ENCODE measurements around the gene GINS2. TPM values are rescaled to one million over a fixed set of nuclear protein-coding genes. Genes with fewer than 3 reads are reported as not detected.

GINS2 gene
- polyA plus RNA-seq, 1 of the 3 experiments (the other 2 are of a cell fraction): 9.0 TPM

DNA sequence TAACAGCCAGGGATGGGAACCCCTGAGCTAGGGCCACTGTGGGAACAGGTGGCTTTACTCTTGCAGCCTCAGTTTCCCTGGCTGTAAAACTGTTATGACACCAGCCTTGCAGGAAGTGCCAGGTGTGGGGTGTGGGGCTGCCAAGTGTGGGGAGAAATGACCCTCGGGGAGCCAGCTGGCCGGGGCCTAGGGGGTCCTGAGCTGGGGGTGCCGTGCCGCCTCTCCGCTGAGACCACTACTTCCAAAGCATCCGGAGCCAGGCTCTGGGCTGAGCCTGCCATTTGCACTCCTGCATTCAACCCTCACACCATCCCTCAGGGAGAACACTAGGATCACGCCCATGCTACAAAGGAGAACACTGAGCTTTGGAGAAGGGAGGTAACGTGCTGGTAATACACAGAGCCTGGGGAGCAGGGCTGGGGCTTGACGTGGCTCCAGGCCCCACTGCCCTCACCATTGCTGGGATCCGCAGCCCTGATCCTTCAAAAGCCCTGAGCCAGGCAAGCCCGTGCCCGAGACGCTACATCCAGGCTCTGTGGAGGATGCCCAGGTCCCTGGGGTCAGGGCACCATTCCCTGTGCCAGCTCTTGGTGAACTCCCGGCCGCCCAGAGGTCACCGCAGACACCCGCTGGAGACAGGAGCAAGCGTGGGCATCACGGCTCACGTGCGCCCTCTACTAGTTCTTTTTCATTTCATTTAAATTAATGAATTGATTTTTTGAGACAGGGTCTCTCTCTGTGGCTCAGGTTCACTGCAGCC, 28.8 kb upstream of the GINS2 start:
- no peak overlapping the region for H3K4me3 ChIP-seq (ENCODE audit: low read depth in 2 of 2, low read length in 1 of 2)
- H3K9me2 ChIP-seq: no peaks in the 10 kb centered on the region
- peaks cover 10% of the 10 kb centered on the region for H3F3A ChIP-seq (replicated peaks; ENCODE audit: insufficient read depth)
- TF ChIP-seq POLR2AphosphoS5 (IDR thresholded peaks at IDR 0.05; ENCODE audit: low read depth, low read length) (no peak), SMC3 (IDR thresholded peaks at IDR 0.05; ENCODE audit: low read depth, low read length) (peak; percentile 44; the same call in 1 of the 2 replicates), RAD21 (IDR thresholded peaks at IDR 0.05; ENCODE audit: low read length) (peak; percentile 87), CTCF (IDR thresholded peaks at IDR 0.05) (peak; percentile 78)
- peak; percentile 89 for DNase-seq
- H3K4me1 ChIP-seq (ENCODE audit: control insufficient read depth in 1 of 2, insufficient read depth in 2 of 2, low read depth in 1 of 2, low read length in 1 of 2): peaks cover 0 to 17% of the 10 kb centered on the region in 2 experiments; a peak in 1 of 4 replicates
- 10% methylated on average over 8 of the region's 21 CpGs for WGBS (ENCODE audit: low lambda C conversion rate)
- no peak overlapping the region for H2AFZ ChIP-seq (ENCODE audit: low read depth)
- no peak overlapping the region for H3K9ac ChIP-seq
- ChIA-PET POLR2A (no interaction called here), CTCF (interaction anchor here (0.7 to 6.6 kb wide), 38 partner anchors 9 to 472 kb away, joined by 3 to 138 read pairs (median 5); no protein-coding TSS in a partner anchor)
- no peaks in the 10 kb centered on the region for H3K9me3 ChIP-seq
- no peak overlapping the region for H3K27ac ChIP-seq (ENCODE audit: low read depth in 2 of 2, low read length in 1 of 2)
- H3K27me3 ChIP-seq (ENCODE audit: insufficient read depth): no peaks in the 10 kb centered on the region
- H3K36me3 ChIP-seq (replicated peaks in 1 of 2; ENCODE audit: control insufficient read depth in 1 of 2, insufficient read depth in 2 of 2, low read length in 1 of 2): no peaks in the 10 kb centered on the region
- no peak overlapping the region for H3K4me2 ChIP-seq
- no peaks in the 10 kb centered on the region; the same call in 1 of the 2 replicates for H3K79me2 ChIP-seq (ENCODE audit: insufficient read depth)
- peaks cover 22% of the 10 kb centered on the region for H4K20me1 ChIP-seq (ENCODE audit: insufficient read depth)

- no peak overlapping the region for H2AFZ ChIP-seq (ENCODE audit: low read depth)
- H3K9me2 ChIP-seq: no peaks in the 10 kb centered on the region
- no peaks in the 10 kb centered on the region for H3K9me3 ChIP-seq
- H3K4me3 ChIP-seq (ENCODE audit: low read depth in 2 of 2, low read length in 1 of 2): no peak overlapping the region
- peaks cover 22% of the 10 kb centered on the region for H4K20me1 ChIP-seq (ENCODE audit: insufficient read depth)
- no peak overlapping the region for H3K9ac ChIP-seq
- ChIA-PET CTCF (interaction anchor here (1.1 to 6.6 kb wide), 17 partner anchors 10 to 459 kb away, joined by 3 to 138 read pairs (median 7); no protein-coding TSS in a partner anchor), POLR2A (no interaction called here)
- H3K27me3 ChIP-seq (ENCODE audit: insufficient read depth): no peaks in the 10 kb centered on the region
- H3K4me1 ChIP-seq (ENCODE audit: control insufficient read depth in 1 of 2, insufficient read depth in 2 of 2, low read depth in 1 of 2, low read length in 1 of 2): peaks cover 0 to 17% of the 10 kb centered on the region in 2 experiments; a peak in 1 of 4 replicates
- peaks cover 10% of the 10 kb centered on the region for H3F3A ChIP-seq (replicated peaks; ENCODE audit: insufficient read depth)
- peak; percentile 77 for DNase-seq
- TF ChIP-seq TCF12 (IDR thresholded peaks at IDR 0.05) (no peak), YY1 (IDR thresholded peaks at IDR 0.05; ENCODE audit: low read depth) (no peak), USF1 (IDR thresholded peaks at IDR 0.05; ENCODE audit: borderline replicate concordance, low read depth) (no peak)
- WGBS (ENCODE audit: low lambda C conversion rate): 71% methylated on average over 3 of the region's 3 CpGs
- no peak overlapping the region for H3K4me2 ChIP-seq
- no peaks in the 10 kb centered on the region; the same call in 1 of the 2 replicates for H3K79me2 ChIP-seq (ENCODE audit: insufficient read depth)
- H3K27ac ChIP-seq (ENCODE audit: low read depth in 2 of 2, low read length in 1 of 2): peak overlapping the region in 1 of 2 experiments; percentile 12; a peak in 1 of 4 replicates
- peaks cover 0 to 3% of the 10 kb centered on the region in 2 experiments for H3K36me3 ChIP-seq (replicated peaks in 1 of 2; ENCODE audit: control insufficient read depth in 1 of 2, insufficient read depth in 2 of 2, low read length in 1 of 2)
These were observed 27.9 kb upstream of the GINS2 start for GRCh38 chr16:85716680-85717038.
